Measurements from ENCODE around the gene TAS2R50.
"Not testable (repeated sequence)": the region's sequence is repeated elsewhere in the genome, so short reads cannot be mapped to it uniquely, and the experiment has no call there.

The TAS2R50 gene

GRCh38 chr12:10986812-10987211 is at the start of gene TAS2R50:
Gene TAS2R50 (minus strand): TSS chr12:10986912. CDS start chr12:10986860, 52 bp downstream.
- no peak for DNase-seq

GRCh38 chr12:11033959-11034358 is 47.2 kb upstream of the TAS2R50 start:
- not testable (repeated sequence) for DNase-seq

- no peak for DNase-seq
Observed at GRCh38 chr12:11031307-11031706, 44.6 kb upstream of the TAS2R50 start, which contains the start of gene TAS2R31. Gene TAS2R31 (minus strand): TSS chr12:11031407. CDS start chr12:11031335, 72 bp downstream.

- DNase-seq = no peak
Observed at GRCh38 chr12:11026118-11026517, 39.4 kb upstream of the TAS2R50 start.

GRCh38 chr12:11023387-11023786 is 36.7 kb upstream of the TAS2R50 start:
- DNase-seq = no peak

GRCh38 chr12:11022520-11022919 is 35.8 kb upstream of the TAS2R50 start, which contains the start of gene TAS2R19:
Gene TAS2R19 (minus strand): TSS chr12:11022620. CDS start chr12:11022571, 49 bp downstream.
- DNase-seq = no peak

GRCh38 chr12:11016937-11017336 is 30.2 kb upstream of the TAS2R50 start:
- no peak for DNase-seq

- DNase-seq = no peak
Observed at GRCh38 chr12:11015775-11016430, 29.2 kb upstream of the TAS2R50 start.

- no peak for DNase-seq
Observed at GRCh38 chr12:11014234-11014633, 27.5 kb upstream of the TAS2R50 start.

- no peak for DNase-seq
Observed at GRCh38 chr12:11007608-11008007, 20.9 kb upstream of the TAS2R50 start.

GRCh38 chr12:10998204-10998603 is 11.5 kb upstream of the TAS2R50 start, which contains the start of gene TAS2R20:
Gene TAS2R20 (minus strand): TSS chr12:10998304. CDS start chr12:10997875, 429 bp downstream.
- DNase-seq = no peak

- no peak for DNase-seq
Observed at GRCh38 chr12:10994307-10994706, 7.6 kb upstream of the TAS2R50 start.

GRCh38 chr12:10989107-10989506 is 2.4 kb upstream of the TAS2R50 start:
- DNase-seq = no peak

GRCh38 chr12:10982244-10982643 is 4.5 kb downstream of the TAS2R50 start:
- no peak for DNase-seq

GRCh38 chr12:10974965-10975364 is 11.7 kb downstream of the TAS2R50 start:
- no peak for DNase-seq

GRCh38 chr12:10968765-10969456 is 17.8 kb downstream of the TAS2R50 start:
- no peak for DNase-seq

- DNase-seq = no peak
Observed at GRCh38 chr12:10967409-10967808, 19.3 kb downstream of the TAS2R50 start.

- DNase-seq = no peak
Observed at GRCh38 chr12:10966314-10966713, 20.4 kb downstream of the TAS2R50 start.

- no peak for DNase-seq
Observed at GRCh38 chr12:10965476-10965875, 21.2 kb downstream of the TAS2R50 start.

GRCh38 chr12:10960211-10960610 is 26.5 kb downstream of the TAS2R50 start:
- DNase-seq = no peak

- no peak for DNase-seq
Observed at GRCh38 chr12:10959804-10960203, 26.9 kb downstream of the TAS2R50 start.

GRCh38 chr12:10957741-10958140 is 29.0 kb downstream of the TAS2R50 start:
- no peak for DNase-seq

- DNase-seq = no peak
Observed at GRCh38 chr12:10956085-10956484, 30.6 kb downstream of the TAS2R50 start.

- no peak for DNase-seq
Observed at GRCh38 chr12:10952645-10953044, 34.1 kb downstream of the TAS2R50 start.
